GM20000 (cell line): Measurements from ENCODE around the gene FXYD6.

Experiments
- DNase-seq: peaks from one replicate; pipeline ENCODE4 v3.0.0; 2012; ENCODE audit warnings: low spot score
- TF ChIP-seq, protein P1 (sequence below): IDR thresholded peaks from 2 replicates; pipeline ENCODE4 v1.5.1; 2012; ENCODE audit warnings: mild to moderate bottlenecking, control low read depth; ENCODE audit errors: extremely low read depth, missing control alignments

The FXYD6 gene

DNA sequence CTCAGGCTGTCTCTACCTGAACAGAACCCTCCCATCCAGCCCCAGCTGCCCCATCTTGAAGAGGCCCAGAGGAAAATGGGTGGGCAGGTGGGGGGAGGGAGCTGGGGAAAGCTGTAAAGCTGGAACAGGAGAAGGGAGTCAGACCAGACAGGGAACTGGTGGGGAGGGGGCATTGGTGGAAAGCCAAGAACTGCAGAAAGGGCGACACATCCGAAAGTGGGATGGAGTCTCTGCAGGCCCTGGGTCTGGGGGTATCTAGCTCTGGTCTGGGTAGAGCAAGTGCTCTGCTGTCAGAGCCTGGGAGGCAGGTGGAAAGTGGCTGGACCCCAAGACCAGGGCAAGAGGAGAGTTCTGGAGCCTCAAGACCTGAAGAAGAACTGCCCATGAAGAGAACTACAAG is 45.0 kb upstream of the FXYD6 start:
- TF ChIP-seq, protein P1, sequence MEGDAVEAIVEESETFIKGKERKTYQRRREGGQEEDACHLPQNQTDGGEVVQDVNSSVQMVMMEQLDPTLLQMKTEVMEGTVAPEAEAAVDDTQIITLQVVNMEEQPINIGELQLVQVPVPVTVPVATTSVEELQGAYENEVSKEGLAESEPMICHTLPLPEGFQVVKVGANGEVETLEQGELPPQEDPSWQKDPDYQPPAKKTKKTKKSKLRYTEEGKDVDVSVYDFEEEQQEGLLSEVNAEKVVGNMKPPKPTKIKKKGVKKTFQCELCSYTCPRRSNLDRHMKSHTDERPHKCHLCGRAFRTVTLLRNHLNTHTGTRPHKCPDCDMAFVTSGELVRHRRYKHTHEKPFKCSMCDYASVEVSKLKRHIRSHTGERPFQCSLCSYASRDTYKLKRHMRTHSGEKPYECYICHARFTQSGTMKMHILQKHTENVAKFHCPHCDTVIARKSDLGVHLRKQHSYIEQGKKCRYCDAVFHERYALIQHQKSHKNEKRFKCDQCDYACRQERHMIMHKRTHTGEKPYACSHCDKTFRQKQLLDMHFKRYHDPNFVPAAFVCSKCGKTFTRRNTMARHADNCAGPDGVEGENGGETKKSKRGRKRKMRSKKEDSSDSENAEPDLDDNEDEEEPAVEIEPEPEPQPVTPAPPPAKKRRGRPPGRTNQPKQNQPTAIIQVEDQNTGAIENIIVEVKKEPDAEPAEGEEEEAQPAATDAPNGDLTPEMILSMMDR = no peak
- DNase-seq = no peak

DNA sequence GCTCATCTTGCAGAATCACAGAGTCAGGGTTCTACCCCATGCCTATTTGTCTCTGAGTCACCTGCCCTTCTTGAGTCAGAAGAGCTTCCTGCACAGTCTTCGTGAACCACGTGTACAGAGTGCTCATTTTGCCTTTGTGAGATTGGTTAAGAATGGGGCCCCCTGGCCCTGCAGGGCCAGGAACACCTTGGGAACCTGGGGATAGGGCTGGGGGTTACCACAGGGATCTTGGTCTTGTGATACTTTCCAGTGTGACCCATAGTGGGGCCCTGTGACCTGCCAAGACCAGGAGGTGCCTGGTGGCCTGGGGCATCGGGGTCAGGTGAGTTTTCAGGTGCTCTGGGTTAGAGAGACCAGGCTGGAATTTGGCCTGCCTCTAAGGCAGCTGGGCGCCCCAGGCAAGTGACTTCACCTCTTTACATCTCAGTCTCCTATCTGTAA is 43.3 kb upstream of the FXYD6 start:
- peak; percentile 32 for DNase-seq
- TF ChIP-seq, protein P1 = no peak

DNA sequence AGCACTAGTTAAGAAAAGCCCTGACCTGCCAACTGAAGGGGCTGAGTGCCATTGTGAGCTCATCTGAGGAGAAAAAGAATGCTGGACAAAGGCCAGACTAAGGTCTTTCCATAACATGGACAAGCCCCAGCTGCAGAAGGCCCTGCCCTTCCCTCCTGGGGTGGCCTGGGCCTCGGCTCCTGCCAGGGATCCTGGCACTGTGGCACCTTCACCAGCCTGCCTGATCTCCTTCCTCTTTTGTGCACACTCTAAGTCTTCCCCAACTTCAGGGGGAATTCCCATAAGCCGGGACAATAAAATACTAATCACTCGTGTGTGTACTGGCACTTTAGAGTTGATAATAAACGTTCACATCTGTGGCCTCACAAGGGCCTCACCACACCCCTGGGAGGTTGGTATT is 42.9 kb upstream of the FXYD6 start:
- no peak for DNase-seq
- TF ChIP-seq, protein P1 = no peak

DNA sequence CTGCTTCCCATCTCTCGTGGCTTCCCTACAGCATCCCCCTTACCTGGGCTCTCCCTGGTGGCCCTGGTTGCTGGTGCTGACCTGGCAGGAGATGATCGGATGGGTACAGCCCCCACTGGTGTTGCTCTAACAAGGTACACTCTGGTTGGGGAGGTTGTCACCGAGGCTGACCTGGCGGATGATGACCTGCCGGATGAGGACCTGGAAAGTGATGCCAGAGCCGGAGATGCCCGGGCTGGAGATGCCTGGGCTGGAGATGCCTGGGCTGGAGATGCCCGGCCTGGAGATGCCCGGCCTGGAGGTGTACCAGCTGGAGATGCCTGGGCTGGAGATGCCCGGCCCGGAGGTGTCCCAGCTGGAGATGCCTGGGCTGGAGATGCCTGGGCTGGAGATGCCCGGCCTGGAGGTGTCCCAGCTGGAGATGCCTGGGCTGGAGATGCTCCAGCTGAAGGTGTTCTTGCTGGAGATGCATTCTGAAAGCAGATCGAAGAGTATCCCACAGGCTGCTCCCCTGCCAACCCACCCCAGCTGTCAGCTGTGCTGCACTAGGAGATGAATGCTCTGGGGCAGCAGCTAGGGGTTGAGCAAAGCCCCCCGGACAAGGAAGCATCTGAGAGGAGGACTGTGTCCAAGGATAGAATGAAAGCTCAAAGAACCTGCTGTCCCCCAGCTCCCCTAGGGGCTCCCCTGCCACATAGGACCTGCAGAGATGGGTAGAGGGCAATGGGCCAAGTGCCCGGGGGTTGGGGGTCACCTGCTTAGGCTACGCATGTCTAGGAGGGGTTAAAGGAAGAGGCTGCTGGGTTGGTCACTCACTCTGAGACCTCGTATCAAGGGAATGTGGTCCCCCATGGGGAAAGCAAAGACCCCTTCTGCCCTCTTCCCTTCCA is 42.2 kb upstream of the FXYD6 start:
- TF ChIP-seq, protein P1 = no peak
- no peak for DNase-seq

DNA sequence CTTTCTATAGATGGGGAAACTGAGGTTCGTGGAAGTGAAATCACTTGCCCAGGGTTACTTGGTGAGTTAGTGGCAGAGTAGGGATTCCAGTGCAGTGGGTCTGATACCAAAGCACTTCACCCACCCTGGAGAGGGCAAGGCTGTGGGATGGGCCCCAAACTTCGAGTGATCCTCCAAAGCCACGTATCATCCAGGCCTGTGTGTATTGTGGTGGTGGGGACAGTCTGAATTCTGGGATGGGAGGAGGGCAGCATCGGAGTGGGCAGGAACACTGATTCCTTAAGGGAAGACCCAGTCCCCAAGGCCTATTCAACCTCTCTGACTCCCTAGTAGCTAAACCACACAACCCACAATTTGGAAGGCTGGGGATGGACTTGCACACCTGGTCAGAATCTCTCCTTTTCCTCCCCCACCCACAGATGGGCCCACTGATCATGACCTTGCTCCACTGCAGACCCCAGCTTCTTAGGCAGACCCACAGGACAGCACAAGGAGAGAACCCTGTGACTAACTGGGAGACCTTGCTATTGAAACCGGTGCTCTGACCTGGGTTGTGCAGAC is 41.2 kb upstream of the FXYD6 start:
- no peak for DNase-seq
- TF ChIP-seq, protein P1 = no peak

DNA sequence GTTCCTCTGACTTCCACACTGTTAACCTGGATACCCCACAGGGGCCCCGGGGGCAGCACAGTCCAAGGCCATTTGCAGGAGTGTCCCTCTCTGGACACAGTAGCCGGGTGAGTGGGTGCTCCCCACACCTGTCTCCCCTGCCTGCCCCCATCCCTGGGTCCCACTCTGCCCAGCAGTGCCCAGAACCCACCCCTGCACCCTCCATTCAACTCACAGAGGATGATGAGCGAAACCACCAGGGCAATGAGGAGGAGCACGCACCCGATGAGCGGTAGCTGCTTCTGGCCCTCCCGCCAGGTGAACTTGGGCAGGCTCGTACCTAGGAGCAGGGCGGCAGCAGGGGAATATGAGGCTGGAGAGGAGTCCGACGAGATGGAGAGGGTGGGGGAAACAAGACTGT is 40.5 kb upstream of the FXYD6 start:
- TF ChIP-seq, protein P1 = no peak
- no peak for DNase-seq

DNA sequence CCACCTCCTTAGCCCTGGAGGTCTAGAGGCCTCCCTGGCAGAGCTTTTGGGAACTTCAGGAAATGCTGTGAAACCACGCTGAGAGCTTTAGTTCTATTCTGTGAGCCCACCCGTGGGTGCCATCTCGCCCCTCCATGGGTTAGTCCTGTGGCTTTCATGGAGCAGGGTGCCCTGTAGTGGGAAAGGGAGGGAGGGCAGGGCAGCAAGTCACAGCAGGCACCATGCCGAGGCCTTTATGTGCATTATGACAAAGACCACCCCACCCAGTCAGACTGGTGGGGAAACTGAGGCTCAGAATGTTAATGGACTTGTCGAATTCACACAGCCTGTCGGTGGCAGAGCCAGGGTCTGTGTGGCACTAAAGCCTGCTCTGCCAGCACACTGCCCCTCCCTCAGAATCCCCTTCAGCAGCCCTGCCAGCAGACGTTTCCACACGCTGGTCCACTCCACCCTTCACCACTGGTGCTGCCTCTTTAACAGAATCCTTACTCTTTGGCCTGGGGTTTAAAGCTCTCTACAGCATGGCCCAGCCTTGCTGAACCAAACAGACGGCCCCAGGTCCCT is 39.3 kb upstream of the FXYD6 start:
- DNase-seq = no peak
- TF ChIP-seq, protein P1 = no peak
